Measurements from ENCODE around the gene MST1.

The MST1 gene

GRCh38 chr3:49689046-49689907 lies at the start of gene MST1, which contains the start of gene RNF123:
MST1 (minus strand) TSS chr3:49689474; CDS start chr3:49688691, 783 bp downstream.
RNF123 (plus strand) TSS chr3:49689557; CDS start chr3:49691166, 1,609 bp downstream.
- DNase-seq: no peak

GRCh38 chr3:49738067-49738713 lies 48.9 kb upstream of the MST1 start:
- DNase-seq: no peak

GRCh38 chr3:49734752-49735151 lies 45.5 kb upstream of the MST1 start:
- no peak for DNase-seq

GRCh38 chr3:49733551-49733950 lies 44.3 kb upstream of the MST1 start:
- no peak for DNase-seq

GRCh38 chr3:49732597-49732996 lies 43.3 kb upstream of the MST1 start:
- DNase-seq: no peak

GRCh38 chr3:49729966-49730609 lies 40.8 kb upstream of the MST1 start:
- no peak for DNase-seq

GRCh38 chr3:49727924-49728361 lies 38.7 kb upstream of the MST1 start:
- DNase-seq: no peak

- DNase-seq: no peak
Observed at GRCh38 chr3:49727154-49727923, 38.1 kb upstream of the MST1 start.

- DNase-seq: no peak
Observed at GRCh38 chr3:49725906-49726681, 36.8 kb upstream of the MST1 start.

- DNase-seq: no peak
Observed at GRCh38 chr3:49724586-49724985, 35.3 kb upstream of the MST1 start.

GRCh38 chr3:49723628-49724551 lies 34.6 kb upstream of the MST1 start, which contains the start of gene GMPPB:
GMPPB (minus strand) TSS chr3:49723951; CDS start chr3:49723726, 225 bp downstream.
- DNase-seq: peak; percentile 86 to 88 (median 86)

GRCh38 chr3:49723296-49723627 lies 34.0 kb upstream of the MST1 start:
- peak in 2 of 4 experiments; percentile 21 to 34 for DNase-seq

GRCh38 chr3:49722896-49723295 lies 33.6 kb upstream of the MST1 start:
- DNase-seq: no peak

- no peak for DNase-seq
Observed at GRCh38 chr3:49721896-49722781, 32.9 kb upstream of the MST1 start.

- DNase-seq: no peak
Observed at GRCh38 chr3:49721596-49721895, 32.3 kb upstream of the MST1 start.

- no peak for DNase-seq
Observed at GRCh38 chr3:49720855-49721595, 31.8 kb upstream of the MST1 start.

GRCh38 chr3:49719214-49719884 lies 30.1 kb upstream of the MST1 start, which contains the start of gene AMIGO3:
AMIGO3 (minus strand) TSS chr3:49719684; CDS start chr3:49719465, 219 bp downstream.
- DNase-seq: peak; percentile 72 to 77 (median 76)

GRCh38 chr3:49718858-49719213 lies 29.6 kb upstream of the MST1 start:
- no peak for DNase-seq
